ENCODE data around the gene ETV1.

DNA sequence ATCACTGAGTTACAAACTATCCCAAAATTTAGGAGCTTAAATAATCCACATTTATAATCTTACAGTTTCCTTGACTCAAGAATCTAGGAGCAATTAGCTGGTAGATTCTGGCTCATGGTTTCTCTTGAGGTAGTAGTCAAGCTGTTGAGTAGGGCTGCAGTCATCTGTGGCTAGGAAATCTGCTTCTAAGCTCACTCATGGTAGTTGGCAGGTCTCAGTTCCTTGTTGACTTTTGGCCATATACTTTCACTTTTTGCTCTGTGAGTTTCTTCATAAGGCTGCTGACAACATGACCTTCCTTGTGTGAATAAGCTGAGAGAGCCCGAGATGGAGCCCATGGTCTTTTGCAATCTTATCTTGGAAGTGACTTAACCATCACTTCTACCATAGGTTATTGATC, 10.8 kb upstream of the ETV1 start:
- TF ChIP-seq, protein P1, sequence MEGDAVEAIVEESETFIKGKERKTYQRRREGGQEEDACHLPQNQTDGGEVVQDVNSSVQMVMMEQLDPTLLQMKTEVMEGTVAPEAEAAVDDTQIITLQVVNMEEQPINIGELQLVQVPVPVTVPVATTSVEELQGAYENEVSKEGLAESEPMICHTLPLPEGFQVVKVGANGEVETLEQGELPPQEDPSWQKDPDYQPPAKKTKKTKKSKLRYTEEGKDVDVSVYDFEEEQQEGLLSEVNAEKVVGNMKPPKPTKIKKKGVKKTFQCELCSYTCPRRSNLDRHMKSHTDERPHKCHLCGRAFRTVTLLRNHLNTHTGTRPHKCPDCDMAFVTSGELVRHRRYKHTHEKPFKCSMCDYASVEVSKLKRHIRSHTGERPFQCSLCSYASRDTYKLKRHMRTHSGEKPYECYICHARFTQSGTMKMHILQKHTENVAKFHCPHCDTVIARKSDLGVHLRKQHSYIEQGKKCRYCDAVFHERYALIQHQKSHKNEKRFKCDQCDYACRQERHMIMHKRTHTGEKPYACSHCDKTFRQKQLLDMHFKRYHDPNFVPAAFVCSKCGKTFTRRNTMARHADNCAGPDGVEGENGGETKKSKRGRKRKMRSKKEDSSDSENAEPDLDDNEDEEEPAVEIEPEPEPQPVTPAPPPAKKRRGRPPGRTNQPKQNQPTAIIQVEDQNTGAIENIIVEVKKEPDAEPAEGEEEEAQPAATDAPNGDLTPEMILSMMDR (IDR thresholded peaks at IDR 0.05; ENCODE audit: low read length), result no peak
- TF ChIP-seq EZH2 (optimal IDR thresholded peaks at IDR 0.05; ENCODE audit: low read depth, low read length), result no peak

Data from MM.1S (cell line).